RKO (cell line): ENCODE data around the gene CREB3L1.
A peak's percentile ranks its signal among the peaks of the same experiment; 100 is the strongest.
"Not testable (repeated sequence)": the region's sequence is repeated elsewhere in the genome, so short reads cannot be mapped to it uniquely, and the experiment has no call there.

ENCODE experiments used
- DNase-seq: peaks from one replicate; pipeline ENCODE4 v3.0.0-alpha.2; 2016; ENCODE audit warnings: low spot score

CREB3L1 gene

DNA sequence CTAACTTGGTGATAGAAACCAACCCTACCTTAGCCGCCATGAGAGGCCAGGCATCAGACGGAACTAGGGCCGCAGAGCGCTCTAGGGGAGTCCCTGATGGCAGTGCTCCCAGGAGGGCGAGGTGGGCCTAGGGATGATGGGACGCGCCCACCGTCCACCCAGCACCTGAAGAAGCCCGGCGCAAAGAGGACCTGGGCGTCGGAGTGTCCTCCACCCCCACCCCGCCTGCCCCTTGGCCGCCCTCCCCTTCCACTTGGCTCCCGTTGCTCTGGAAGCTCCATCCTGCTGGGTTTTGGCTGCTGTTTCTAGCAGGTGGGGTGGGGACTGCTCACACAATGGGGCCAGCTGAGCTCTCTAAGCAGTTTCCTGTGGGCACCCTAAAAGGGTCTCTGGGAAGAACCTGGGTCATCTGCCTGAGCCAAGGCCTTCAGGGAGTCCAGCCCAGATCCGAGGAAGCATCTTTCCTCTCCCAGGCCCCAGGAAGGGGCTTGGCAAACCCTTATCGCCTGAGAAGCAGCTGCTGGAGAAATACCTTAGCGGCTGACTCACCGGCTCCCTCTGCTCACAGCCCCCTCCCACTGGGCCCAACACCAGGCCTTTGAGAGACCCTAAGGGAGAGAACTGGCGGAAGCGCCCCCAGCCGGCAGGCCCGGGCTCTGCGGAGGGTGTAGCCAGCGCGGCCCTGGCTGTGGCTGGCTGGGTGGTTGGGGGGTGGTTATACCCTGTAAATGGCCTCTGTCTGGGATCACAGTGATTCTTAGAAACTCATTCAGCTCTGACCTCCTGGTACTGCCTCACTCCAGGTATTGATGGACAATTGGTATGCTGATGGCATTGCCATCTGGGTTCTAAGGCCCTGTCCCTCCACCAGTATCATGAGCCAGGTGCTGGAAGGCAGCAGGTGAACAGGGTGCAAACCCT is 19.3 kb downstream of the CREB3L1 start:
- DNase-seq = no peak

DNA sequence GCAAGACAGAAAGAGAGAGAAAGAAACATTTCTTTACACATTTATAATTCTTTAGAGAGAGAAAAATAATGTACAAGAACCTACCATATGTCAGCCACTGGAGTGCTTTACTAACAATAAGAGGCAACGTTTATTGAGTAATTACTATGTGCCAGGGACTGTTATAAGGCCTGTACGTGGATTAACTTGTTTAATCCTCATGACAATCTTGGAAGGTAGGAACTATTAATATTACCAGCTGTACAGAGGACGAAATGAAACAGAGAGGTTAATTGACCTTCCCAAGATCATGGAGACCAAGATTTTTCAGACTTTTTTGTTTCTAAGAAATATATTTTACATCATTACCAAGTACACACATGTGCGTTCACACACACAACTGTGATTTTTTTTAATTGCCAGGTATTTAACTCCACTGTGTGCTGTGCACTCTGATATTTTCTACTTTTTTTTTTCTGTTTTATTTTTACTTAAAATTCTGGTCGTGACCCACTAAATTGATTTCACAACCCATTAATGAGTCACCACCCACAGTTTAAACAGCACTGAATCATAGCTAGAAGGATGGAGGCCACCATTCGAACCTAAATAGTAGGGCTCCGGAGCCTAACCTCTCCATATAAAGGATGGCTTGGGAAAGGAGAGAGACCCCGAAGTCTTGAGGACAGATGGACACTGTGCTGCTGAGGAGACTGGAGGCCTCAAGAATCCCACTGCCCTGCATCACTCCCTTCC is 21.4 kb downstream of the CREB3L1 start:
- DNase-seq = peak; percentile 53

DNA sequence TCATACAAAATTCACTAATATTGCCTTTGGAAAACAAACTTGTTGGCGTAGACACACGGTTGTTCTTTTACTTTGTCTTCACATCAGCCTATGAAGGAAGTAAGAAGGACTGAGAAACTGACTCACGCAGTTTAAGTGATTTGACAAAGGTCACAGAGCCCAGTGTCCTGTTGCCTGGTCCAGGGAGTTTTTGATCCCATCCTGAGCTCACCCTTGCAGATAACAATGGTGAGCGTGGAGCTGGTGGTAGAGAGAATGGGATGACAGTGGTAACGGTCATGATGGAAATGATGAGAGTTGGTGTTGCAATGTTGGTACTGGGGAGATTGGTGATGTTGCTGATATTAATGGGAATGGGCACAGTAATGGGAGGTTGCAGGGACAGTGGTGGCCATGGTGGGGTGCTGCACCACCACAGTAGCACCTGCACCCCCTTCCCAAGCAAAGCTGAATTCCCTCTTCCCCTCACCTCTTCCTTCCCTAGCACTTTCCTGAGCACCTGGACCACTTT is 22.0 kb downstream of the CREB3L1 start:
- no peak for DNase-seq

DNA sequence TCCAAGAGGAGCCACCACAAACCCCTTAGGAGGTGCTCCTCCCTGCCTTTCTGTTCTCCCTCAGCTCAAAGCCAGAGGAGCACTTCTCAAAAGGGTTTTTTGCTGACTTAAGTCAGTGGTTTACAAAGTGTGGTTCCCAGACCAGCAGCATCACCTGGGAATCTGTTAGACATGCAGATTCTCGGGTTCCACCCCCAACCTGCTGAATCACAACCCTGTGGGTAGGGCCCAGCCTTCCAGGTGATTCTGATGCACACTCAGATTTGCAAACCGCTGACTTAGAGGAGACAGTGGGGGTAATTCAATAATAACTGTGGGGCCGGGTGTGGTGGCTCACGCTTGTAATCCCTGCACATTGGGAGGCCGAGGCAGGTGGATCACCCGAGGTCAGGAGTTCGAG is 22.8 kb downstream of the CREB3L1 start:
- DNase-seq = no peak

DNA sequence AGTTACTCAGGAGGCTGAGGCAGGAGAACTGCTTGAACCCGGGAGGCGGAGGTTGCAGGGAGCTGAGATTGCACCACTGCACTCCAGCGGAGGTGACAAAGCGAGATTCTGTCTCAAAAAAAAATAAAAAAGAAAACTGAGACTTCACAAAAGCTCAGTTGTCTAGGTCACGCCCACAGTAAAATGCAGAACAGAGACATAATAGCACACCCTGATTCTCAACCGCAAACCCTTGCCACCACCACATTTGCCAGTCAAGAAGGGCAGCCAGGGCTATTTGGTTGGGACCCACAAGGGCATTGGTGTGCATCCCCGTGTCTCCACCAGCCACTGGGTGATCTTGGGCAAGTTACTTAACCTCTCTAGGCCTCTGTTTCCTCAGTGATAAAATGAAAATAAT is 25.4 kb downstream of the CREB3L1 start:
- no peak for DNase-seq

DNA sequence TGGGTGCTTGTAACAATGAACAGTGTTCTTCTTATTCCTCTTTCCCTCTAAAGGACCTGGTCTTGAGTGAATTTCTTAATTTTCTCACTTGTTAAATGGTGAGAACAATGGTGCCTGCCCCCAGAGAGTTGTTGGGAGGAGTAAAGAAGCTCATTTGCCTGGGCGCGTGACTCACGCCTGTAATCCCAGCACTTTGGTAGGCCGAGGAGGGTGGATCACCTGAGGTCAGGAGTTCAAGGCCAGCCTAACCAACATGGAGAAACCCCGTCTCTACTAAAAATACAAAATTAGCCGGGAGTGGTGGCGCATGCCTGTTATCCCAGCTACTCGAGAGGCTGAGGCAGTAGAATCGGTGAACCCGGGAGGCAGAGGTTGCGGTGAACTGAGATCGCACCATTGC is 26.6 kb downstream of the CREB3L1 start:
- DNase-seq = not testable (repeated sequence)

DNA sequence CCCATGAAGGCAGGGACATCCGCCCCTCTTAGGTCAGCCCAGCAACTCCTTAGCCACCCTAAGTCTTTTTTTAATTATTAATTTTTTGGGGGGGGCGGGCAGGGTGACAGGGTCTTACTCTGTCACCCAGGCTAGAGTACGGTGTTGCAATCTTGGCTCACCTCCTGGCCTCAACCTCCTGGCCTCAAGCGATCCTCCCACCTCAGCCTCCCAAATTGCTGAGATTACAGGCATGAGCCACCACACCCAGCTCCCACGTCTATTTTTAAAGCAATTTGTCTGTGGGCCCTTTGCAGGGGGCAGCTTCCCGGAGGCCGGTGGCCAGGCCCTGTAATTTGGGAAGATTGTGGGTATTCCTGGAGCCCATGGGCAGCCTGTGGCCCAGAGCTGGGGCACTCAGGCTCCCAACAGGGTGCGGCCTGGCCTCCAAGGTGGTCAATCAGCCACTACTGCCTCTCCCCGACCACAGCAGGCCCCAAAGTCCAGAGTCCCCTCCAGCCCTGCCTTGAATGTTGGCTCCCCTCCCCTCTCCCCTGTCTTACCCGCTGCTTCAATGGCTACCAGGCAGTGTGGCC is 27.2 kb downstream of the CREB3L1 start:
- no peak for DNase-seq

DNA sequence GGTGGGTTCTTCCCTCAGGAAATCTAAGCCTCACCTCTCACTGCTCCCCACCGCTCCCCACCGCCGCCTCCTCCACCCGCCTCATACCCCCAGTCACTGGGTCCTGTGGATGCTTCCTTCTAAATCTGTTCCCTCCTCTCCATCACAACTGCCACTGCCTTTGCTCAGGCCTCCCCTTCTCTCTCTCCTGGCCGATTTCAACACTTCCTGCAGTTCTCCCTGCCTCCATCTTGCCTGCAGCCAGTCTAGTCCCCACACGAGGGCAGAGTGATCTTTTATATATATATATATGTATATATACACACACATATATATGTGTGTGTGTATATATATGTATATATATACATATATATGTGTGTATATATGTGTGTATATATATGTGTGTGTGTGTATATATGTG is 27.8 kb downstream of the CREB3L1 start:
- peak; percentile 47 for DNase-seq

DNA sequence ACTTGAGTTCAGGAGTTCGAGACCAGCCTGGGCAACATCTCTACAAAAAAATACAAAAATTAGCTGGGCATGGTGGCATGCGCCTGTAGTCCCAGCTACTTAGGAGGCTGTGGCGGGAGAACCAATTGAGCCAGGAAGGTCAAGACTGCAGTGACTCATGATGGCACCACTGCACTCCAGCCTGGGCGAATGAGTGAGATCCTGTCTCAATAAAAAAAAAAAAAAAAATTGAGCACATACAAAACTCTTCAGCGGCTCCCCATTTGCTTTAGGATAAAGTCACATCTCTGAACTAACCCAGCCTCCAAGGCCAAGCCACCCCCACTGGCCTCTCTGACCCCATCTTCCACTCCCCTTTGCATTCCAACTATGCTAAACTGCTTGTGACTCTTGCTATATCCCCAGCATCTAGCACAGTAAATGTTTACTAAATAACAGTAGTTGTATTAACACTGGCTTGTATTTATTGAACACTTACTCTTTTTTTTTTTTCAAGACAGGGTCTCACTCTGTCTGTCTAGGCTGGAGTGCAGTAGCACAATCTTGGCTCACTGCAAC is 28.9 kb downstream of the CREB3L1 start:
- peak; percentile 49 for DNase-seq

DNA sequence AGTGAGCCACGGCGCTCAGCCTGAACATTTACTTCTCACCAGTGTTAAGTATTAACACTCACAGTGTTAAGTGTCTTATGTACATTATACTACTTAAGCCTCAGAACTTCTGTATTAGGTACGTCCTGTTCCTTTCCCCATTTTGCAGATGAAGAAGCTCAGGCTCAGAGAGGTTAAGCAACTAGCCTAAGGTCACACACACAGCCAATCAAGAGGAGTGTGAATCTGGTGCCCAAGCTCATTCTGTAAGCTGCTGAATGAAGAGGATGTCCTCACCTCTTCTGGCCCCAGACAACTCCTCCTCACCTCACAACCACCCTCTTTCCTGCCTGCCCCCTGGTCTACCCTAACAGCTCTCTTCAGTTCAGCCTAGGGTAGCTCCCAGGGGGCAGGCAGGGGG is 29.9 kb downstream of the CREB3L1 start:
- no peak for DNase-seq

DNA sequence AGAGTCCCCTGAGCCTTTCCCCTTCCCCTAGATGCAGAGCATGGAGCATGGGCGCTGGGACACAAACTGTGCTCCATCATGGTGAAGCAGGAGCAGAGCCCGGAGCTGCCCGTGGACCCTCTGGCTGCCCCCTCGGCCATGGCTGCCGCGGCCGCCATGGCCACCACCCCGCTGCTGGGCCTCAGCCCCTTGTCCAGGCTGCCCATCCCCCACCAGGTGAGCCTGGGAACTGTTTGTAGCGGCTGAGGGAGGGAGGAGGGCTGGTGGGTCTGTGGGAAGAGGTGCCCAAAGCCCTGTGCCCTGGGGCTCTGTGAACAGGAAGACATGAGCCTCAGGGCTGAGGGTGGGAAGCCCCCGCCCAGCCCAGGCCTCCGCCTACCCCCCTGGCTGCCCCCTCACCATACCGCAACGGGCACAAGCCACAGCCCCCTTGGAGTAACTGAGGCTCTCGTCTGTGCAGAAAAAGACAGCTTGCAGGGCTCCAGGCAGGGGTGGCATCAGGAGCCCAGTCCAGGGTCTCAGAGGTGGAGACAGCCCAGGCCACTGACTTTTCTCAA is 30.4 kb downstream of the CREB3L1 start:
- DNase-seq = no peak

DNA sequence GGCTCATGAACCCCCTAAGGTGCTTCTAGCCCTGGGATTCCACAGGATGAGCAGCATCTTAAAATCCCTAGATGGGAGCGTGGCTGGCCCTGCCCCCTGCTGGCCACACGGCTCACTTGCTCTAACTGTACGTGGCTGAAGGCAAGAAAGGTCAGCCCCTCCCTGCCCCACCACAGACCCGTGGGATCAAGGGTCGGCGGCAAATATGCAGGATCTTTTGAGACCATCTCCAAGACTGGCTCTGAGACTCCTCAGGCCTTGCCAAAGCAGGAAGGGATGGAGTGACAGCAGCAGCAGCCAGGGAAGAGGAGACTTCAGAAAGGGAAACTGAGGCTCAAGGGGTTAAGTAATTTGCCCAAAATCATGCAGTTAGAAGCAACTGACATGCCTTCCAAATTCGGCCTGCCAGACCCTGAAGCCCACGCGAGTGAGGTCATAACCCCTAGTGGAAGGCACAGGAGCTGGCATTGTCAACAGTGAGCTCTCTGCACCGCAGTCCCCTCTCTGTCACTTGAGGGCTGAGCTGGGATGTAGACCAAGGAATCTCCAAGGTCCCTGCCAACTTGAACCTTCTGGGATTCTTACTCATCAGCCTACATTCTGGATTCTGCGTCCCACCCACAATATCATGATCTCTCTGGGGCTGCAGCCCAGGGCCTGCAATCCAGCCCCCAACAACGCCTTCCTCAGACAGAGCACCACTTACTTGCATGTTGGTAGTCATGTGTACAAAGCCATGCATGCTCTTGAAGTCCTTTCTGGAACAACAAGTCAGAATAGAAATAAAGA is 31.4 kb downstream of the CREB3L1 start:
- DNase-seq = peak; percentile 64

DNA sequence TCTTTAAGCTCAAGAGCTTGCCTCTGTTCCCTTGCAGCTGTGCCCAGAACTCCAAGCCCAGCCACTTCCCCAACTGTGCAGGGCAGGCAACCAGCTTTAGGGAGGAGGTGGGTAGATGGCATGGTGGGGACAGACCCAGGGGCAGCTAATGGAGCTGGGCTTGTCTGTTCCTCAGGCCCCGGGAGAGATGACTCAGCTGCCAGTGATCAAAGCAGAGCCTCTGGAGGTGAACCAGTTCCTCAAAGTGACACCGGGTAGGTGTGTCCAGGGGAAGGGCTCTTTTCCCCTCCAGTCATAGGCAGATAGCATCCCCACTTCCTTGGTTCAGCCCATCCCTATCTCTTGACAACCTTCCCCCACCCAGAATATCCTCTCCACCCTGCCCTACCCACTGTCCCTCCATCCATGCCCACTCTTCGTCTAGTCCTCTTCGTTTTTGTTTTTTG is 32.4 kb downstream of the CREB3L1 start:
- no peak for DNase-seq

DNA sequence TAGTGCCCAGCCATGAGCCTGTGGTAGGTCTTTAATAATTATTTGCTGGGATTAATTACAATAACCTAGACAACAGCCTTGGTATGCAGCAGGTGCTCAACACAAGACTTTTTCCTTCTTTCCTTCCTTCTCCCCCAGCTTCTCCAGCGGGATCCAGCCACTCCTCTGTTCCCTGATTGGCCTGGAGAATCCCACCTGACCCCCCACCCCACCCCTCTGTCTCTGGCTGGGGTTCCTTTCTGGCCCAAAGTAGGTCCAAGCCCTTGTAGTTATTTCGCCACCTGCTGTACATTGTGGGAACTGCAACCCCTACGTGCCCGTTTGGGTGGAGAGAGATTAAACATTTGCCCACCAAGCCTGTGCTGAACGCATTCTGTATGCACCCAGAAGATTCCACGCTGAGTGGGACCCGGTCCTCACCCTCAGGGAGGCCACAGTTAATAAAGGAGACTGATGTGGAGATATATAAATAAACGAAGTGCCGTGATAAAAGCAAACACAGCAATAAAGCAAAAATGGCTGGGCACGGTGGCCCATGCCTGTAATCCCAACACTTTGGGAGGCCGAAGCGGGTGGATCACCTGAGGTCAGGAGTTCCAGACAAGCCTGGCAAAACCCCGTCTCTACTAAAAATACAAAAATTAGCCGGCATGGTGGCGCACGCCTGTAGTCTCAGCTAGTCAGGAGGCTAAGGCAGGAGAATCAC is 37.7 kb downstream of the CREB3L1 start:
- DNase-seq = peak; percentile 72

DNA sequence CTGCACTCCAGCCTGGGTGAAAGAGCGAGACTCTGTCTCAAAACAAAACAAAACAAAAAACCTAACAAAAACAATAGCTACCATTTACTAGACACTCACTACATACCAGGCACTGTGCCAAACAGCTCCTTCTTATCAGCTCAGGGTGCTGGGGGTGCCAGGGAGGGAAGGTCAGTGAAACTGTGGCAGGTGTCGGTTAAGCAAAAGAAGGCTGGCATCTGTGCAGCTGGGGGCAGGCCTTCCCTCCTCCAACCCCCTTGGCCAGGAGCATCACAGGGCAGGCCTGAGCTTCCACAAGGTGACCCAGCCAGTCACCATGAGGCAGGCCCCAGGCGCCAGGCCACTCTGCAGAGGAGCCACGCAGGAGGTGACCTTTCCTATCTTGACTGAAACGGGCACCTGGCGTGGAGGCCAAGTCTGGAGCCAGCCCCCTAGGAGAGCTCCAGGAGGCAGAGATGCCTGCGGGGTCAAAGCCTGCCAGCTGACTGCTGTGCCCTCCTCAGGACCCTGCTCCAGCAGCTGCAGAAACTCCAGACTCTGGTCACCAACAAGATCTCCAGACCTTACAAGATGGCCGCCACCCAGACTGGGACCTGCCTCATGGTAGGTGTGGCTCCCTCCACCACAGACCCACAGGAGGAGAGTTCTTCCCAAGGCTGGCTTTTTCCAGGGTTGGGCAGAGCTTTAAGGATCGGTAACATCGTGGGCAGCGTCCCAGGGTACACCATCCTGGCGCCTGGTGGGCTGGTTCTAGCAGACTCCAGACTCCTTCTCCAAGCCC is 38.5 kb downstream of the CREB3L1 start:
- DNase-seq = no peak

DNA sequence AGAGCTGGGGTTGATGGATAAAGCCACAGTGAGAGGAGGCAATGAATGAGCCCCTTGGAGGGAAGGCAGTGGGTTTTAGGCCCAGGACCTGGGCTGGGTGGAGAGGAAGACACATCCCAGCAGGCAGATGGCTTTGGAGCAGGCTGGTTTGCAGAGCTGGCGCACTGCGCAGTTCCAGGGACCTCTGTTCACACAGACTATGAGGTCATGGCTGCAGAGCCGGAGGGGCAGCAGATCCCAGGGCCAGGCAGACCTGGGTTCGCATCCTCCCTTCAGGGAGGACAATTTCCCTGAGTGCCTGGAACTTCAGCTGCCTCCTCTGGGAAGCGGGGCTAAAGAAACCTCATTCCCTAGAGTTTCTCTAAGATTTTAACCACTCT is 41.6 kb downstream of the CREB3L1 start:
- no peak for DNase-seq

DNA sequence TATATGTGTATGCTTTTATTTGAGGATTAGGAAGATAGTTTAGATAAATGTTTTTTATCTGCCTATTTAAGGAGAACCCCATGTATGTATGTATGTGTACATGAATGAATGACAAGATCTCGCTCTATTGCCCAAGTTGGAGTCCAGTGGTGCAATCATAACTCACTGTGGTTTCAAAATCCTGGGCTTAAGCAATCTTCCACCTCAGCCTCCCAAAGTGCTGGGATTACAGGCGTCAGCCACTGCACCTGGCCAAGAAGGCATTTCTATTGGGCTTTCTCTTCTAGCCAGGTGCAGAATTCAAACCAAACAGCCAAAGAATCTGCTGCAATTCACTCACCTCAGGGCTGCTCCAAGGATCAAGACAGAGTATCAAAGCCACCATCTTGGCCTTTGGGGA is 44.3 kb downstream of the CREB3L1 start:
- no peak for DNase-seq

DNA sequence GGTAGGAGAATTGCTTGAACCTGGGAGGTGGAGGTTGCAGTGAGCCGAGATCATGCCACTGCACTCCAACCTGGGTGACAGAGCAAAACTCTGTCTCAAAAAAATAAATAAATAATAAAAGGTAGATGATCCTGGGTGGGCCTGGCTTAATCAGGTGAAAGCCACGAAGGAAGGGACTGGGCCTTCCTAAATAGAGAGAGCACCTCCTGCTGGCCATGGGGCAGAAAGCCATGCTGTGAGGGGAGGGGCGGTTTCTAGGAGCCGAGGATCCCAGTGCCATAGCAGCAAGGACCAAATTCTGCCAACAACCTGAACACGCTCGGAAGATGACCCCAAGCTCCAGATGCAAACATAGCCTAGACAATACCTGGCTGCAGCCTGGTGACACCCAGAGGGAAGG is 45.3 kb downstream of the CREB3L1 start:
- DNase-seq = no peak

DNA sequence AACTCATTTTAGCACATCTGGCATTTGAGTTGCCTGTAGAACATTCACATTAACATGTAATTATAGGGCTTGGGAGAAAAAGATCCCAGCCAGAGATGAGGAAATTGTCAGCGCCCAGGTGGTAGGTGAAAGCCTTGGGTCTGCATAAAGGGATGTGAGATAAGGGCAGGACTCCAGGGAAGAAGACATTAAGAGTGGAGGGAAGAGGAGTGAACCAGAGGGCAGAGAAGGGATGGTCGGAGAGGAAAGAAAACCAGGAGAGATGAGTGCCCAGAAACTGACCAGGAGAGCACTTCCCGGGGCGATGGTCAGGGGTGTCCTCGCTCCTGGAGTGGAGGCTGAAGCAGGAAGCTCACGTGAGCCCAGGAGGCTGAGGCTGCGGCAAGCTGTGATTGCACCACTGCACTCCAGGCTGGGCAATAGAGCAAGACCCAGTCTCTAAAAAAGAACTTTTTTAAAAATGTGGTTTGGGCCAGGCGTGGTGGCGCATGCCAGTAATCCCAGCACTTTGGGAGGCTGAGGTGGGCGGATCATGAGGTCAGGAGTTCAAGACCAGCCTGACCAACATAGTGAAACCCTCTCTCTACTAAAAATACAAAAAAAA is 49.5 kb downstream of the CREB3L1 start:
- DNase-seq = no peak
